ENCODE measurements around the gene TARBP1.

- TF ChIP-seq, protein P1, sequence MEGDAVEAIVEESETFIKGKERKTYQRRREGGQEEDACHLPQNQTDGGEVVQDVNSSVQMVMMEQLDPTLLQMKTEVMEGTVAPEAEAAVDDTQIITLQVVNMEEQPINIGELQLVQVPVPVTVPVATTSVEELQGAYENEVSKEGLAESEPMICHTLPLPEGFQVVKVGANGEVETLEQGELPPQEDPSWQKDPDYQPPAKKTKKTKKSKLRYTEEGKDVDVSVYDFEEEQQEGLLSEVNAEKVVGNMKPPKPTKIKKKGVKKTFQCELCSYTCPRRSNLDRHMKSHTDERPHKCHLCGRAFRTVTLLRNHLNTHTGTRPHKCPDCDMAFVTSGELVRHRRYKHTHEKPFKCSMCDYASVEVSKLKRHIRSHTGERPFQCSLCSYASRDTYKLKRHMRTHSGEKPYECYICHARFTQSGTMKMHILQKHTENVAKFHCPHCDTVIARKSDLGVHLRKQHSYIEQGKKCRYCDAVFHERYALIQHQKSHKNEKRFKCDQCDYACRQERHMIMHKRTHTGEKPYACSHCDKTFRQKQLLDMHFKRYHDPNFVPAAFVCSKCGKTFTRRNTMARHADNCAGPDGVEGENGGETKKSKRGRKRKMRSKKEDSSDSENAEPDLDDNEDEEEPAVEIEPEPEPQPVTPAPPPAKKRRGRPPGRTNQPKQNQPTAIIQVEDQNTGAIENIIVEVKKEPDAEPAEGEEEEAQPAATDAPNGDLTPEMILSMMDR (IDR thresholded peaks at IDR 0.05; ENCODE audit: borderline replicate concordance, extremely low read depth, low read length, poor library complexity, severe bottlenecking): no peak
- no peak for TF ChIP-seq EZH2 (IDR thresholded peaks at IDR 0.05; ENCODE audit: borderline replicate concordance, low read depth, low read length, severe bottlenecking)
Measured at GRCh38 chr1:234512451-234512861, 33.5 kb upstream of the TARBP1 start.
